Natural killer cell (primary cell): ENCODE data around the gene CCDC81. TPM values are rescaled to one million over a fixed set of nuclear protein-coding genes. Genes with fewer than 3 reads are reported as not detected.

Experiments
- ATAC-seq, 3 donors: fragments of 150-1000 bp in 2 of 3; fragments of 200-7000 bp in 1 of 3; cut with Tn5 transposase; 1 replicate in 1 of 3; 2 replicates in 2 of 3; pipeline ENCODE4 v1.10.0; 2021; ENCODE audit warnings: mild to moderate bottlenecking in 2 of 3, moderate library complexity in 2 of 3
- DNase-seq, 2 donors: peaks; one replicate each; pipeline versions ENCODE4 v3.0.0 to v3.0.0-alpha.2; 2013 to 2021; ENCODE audit warnings: mixed read lengths in 1 of 2
- H3K27ac ChIP-seq: one replicate; pipeline ENCODE4 v1.5.1; 2013; ENCODE audit warnings: mild to moderate bottlenecking, low read length
- H3K27me3 ChIP-seq: one replicate; pipeline ENCODE4 v1.6.1; 2013; ENCODE audit warnings: low read length; ENCODE audit not compliant: control insufficient read depth, insufficient read depth
- H3K36me3 ChIP-seq: one replicate; pipeline ENCODE4 v1.6.1; 2013; ENCODE audit warnings: low read length; ENCODE audit not compliant: control insufficient read depth, insufficient read depth
- H3K4me1 ChIP-seq: one replicate; pipeline ENCODE4 v1.6.1; 2013; ENCODE audit warnings: low read length; ENCODE audit not compliant: control insufficient read depth, insufficient read depth
- H3K4me3 ChIP-seq: one replicate; pipeline ENCODE4 v1.5.1; 2013; ENCODE audit warnings: low read length
- H3K9me3 ChIP-seq: one replicate; pipeline ENCODE4 v1.6.1; 2013; ENCODE audit warnings: low read length; ENCODE audit not compliant: control insufficient read depth, insufficient read depth
- H3K27ac Mint-ChIP-seq, 2 donors: one replicate each; pipeline ENCODE4 v1.8.0; 2022; ENCODE audit warnings: mild to moderate bottlenecking in 2 of 2, mixed read lengths in 2 of 2, moderate library complexity in 1 of 2
- H3K27me3 Mint-ChIP-seq, 2 donors: one replicate each; pipeline ENCODE4 v1.8.0; 2022; ENCODE audit warnings: low read depth in 2 of 2, mixed read lengths in 2 of 2
- H3K36me3 Mint-ChIP-seq: one replicate; pipeline ENCODE4 v1.8.0; 2022; ENCODE audit warnings: mixed read lengths
- H3K4me1 Mint-ChIP-seq, 2 donors: one replicate each; pipeline ENCODE4 v1.8.0; 2022; ENCODE audit warnings: mixed read lengths in 2 of 2
- H3K4me3 Mint-ChIP-seq: one replicate; pipeline ENCODE4 v1.8.0; 2022; ENCODE audit warnings: mild to moderate bottlenecking, moderate library complexity, mixed read lengths
- H3K9me3 Mint-ChIP-seq, 2 donors: one replicate each; pipeline ENCODE4 v1.8.0; 2022; ENCODE audit warnings: mixed read lengths in 2 of 2
- WGBS: methylation state at CpG from one replicate; pipeline ENCODE4 v1.1.7; 2013; ENCODE audit warnings: missing lambda C conversion rate; ENCODE audit not compliant: insufficient coverage; 5-methylcytosine and 5-hydroxymethylcytosine counted together
- intact Hi-C: fragments of 100-400 bp; cut with micrococcal nuclease; formaldehyde crosslinking; loops from one replicate; pipeline ENCODE4 v1.14.2; 2022
- total RNA-seq, 4 donors: library from RNA; stranded (reverse); fragments of 120-200 nt in 1 of 4; gene quantifications; one replicate each; pipeline versions ENCODE4 v1.2.3 to v1.2.4, GENCODE V29; 2013 to 2022
- TF ChIP-seq, protein P1 (sequence below): fragments of 200-600 bp; IDR thresholded peaks from one replicate; pipeline ENCODE4 v1.8.0; 2022; ENCODE audit warnings: antibody characterized with exemption

Gene CCDC81
- total RNA-seq, 3 donors from 2014 or later (not counting 1 experiment from before 2014, with no cell fraction given): 0.64 to 0.90 (median 0.77) TPM

DNA sequence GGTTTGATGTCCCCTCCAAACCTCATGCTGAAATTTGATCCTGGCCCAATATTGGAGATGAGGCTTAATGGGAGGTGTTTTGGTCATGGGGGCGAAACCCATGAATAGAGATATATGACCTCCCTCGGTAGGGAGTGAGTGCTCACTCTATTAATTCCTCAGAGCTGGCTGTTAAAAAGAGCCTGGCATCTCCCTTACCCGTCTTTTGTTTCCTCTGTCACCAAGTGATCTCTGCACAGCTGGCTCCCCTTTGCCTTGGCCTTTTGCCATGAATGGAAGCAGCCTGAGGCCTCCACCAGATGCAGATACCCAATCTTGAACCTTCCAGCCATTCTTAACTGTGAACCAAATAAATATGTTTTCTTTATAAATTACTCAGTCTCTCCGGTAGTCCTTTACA is 4.5 kb upstream of the CCDC81 start:
- intact Hi-C loops: no loop called here
- H3K9me3 ChIP-seq: no peaks in the 10 kb centered on the region
- WGBS: 97% methylated on average over 3 of the region's 4 CpGs
- Mint-ChIP-seq H3K4me3 (no peak overlapping the region), H3K36me3 (no peaks in the 10 kb centered on the region), H3K9me3 (no peaks in the 10 kb centered on the region), H3K4me1 (no peaks in the 10 kb centered on the region), H3K27me3 (peaks cover 15% of the 10 kb centered on the region in 2 donors), H3K27ac (no peak overlapping the region)
- H3K36me3 ChIP-seq: no peaks in the 10 kb centered on the region
- H3K4me3 ChIP-seq: no peak overlapping the region
- H3K27ac ChIP-seq: no peak overlapping the region
- H3K27me3 ChIP-seq: no peaks in the 10 kb centered on the region
- ATAC-seq: no peak
- TF ChIP-seq, protein P1, sequence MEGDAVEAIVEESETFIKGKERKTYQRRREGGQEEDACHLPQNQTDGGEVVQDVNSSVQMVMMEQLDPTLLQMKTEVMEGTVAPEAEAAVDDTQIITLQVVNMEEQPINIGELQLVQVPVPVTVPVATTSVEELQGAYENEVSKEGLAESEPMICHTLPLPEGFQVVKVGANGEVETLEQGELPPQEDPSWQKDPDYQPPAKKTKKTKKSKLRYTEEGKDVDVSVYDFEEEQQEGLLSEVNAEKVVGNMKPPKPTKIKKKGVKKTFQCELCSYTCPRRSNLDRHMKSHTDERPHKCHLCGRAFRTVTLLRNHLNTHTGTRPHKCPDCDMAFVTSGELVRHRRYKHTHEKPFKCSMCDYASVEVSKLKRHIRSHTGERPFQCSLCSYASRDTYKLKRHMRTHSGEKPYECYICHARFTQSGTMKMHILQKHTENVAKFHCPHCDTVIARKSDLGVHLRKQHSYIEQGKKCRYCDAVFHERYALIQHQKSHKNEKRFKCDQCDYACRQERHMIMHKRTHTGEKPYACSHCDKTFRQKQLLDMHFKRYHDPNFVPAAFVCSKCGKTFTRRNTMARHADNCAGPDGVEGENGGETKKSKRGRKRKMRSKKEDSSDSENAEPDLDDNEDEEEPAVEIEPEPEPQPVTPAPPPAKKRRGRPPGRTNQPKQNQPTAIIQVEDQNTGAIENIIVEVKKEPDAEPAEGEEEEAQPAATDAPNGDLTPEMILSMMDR: no peak
- H3K4me1 ChIP-seq: no peaks in the 10 kb centered on the region
- DNase-seq: no peak

DNA sequence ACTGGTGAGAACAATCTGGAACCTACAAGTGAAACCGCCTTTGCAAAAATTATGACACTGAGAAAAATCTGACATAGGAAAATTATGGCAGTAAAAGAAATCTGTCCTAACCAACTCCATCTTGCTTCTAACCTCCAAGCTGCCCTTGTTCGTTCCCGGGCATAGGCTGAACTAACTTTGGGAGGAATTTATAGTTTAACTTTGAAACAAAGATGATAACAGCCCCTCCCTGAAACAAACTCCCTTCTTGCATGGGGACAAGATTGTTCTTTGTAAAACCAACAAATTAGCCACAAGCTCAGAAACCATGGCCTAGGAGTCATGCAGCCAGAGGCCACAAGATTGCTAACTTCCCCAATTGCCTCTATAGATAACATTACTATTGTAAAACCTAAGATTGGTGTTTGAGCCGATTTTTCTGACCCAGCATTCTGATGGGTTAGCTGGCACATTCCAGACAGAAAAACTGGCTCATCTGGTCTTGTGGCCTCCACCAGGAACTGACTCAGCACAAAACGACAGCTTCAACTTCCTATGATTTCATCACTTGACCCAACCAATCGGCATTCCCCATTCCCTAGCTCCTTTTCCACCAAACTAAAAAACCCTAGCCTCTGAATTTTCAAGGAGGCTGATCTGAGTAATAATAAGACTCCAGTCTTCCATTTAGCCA is 3.6 kb upstream of the CCDC81 start:
- no peak for ATAC-seq
- Mint-ChIP-seq H3K36me3 (no peaks in the 10 kb centered on the region), H3K4me1 (no peaks in the 10 kb centered on the region), H3K9me3 (no peaks in the 10 kb centered on the region), H3K4me3 (no peak overlapping the region), H3K27me3 (peaks cover 17 to 18% of the 10 kb centered on the region in 2 donors), H3K27ac (no peak overlapping the region)
- TF ChIP-seq, protein P1: no peak
- no peaks in the 10 kb centered on the region for H3K27me3 ChIP-seq
- intact Hi-C loops: no loop called here
- DNase-seq: no peak
- no peaks in the 10 kb centered on the region for H3K4me1 ChIP-seq
- 54% methylated on average over 6 of the region's 6 CpGs for WGBS
- H3K36me3 ChIP-seq: no peaks in the 10 kb centered on the region
- H3K27ac ChIP-seq: no peak overlapping the region
- no peaks in the 10 kb centered on the region for H3K9me3 ChIP-seq
- no peak overlapping the region for H3K4me3 ChIP-seq

DNA sequence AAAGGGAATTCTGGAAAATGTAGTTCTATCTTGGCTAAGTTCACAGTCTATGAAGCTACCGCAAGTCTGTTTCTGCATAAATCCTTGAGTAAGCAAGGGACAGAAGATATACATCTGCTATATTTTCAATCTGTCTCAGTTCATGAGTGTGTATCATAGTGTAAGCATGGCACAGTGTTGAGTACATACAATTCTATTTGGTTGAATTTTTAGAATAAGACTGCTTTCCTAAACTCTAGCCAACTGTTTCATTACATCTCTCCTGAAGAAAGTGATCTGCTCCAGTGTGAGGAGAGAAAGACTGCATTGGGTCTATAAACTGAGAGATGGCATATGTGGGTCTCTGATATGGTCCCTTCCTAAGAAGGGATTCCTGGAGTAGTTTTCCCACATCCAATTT is 2.6 kb upstream of the CCDC81 start:
- no peak for ATAC-seq
- intact Hi-C loops: no loop called here
- H3K36me3 ChIP-seq: no peaks in the 10 kb centered on the region
- H3K36me3 Mint-ChIP-seq: no peaks in the 10 kb centered on the region
- no peak overlapping the region for H3K4me3 Mint-ChIP-seq
- H3K27ac Mint-ChIP-seq: no peak overlapping the region
- TF ChIP-seq, protein P1: no peak
- WGBS: 100% methylated on average over 1 of the region's 1 CpG
- no peaks in the 10 kb centered on the region for H3K9me3 Mint-ChIP-seq
- no peak overlapping the region for H3K4me3 ChIP-seq
- no peaks in the 10 kb centered on the region for H3K4me1 Mint-ChIP-seq
- H3K27me3 ChIP-seq: no peaks in the 10 kb centered on the region
- H3K27ac ChIP-seq: no peak overlapping the region
- no peak for DNase-seq
- no peaks in the 10 kb centered on the region for H3K4me1 ChIP-seq
- H3K27me3 Mint-ChIP-seq: peaks cover 18 to 19% of the 10 kb centered on the region in 2 donors
- H3K9me3 ChIP-seq: no peaks in the 10 kb centered on the region

DNA sequence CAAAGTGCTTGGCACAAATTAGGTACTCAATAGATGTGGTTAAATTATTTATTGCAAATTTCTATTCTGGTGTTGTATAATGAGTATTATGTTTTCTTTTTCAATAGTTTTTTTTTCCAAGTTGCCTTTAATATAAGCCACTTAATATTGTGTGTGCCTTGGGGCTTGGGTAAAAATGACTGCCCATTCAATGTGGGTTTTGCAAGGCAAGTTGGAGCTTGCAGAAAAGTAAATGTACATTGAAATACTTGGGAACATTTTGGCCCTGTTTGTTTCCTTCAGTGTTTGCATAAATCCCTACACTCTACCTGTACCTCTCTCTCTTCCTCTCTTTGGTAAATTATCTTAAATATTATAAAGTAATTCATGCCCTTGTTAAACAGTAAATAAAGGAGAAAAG is 2.1 kb upstream of the CCDC81 start:
- DNase-seq: no peak
- Histone ChIP-seq H3K9me3 (no peaks in the 10 kb centered on the region), H3K27ac (no peak overlapping the region), H3K4me1 (no peaks in the 10 kb centered on the region), H3K27me3 (no peaks in the 10 kb centered on the region), H3K4me3 (no peak overlapping the region), H3K36me3 (no peaks in the 10 kb centered on the region)
- Mint-ChIP-seq H3K4me3 (no peak overlapping the region), H3K9me3 (no peaks in the 10 kb centered on the region), H3K27me3 (peaks cover 18 to 19% of the 10 kb centered on the region in 2 donors), H3K4me1 (no peaks in the 10 kb centered on the region), H3K27ac (no peak overlapping the region), H3K36me3 (no peaks in the 10 kb centered on the region)
- no peak for ATAC-seq
- intact Hi-C loops: no loop called here
- TF ChIP-seq, protein P1: no peak
